ENCODE data around the gene EXOC7. TPM values are rescaled to one million over a fixed set of nuclear protein-coding genes. Genes with fewer than 3 reads are reported as not detected.
"Not testable (repeated sequence)": the region's sequence is repeated elsewhere in the genome, so short reads cannot be mapped to it uniquely, and the experiment has no call there.

EXOC7 gene
- total RNA-seq, 1 donor: 49.2 TPM

GRCh38 chr17:76056882-76057281 is 46.7 kb downstream of the EXOC7 start:
- no peaks in the 10 kb centered on the region for H3K9me3 ChIP-seq (ENCODE audit: low read depth, low read length)
- H3K4me3 ChIP-seq (ENCODE audit: low read length): no peak overlapping the region
- H3K4me1 ChIP-seq (ENCODE audit: insufficient read depth, low read length): no peaks in the 10 kb centered on the region
- H3K27me3 ChIP-seq (ENCODE audit: insufficient read depth, low read length): no peaks in the 10 kb centered on the region

DNA sequence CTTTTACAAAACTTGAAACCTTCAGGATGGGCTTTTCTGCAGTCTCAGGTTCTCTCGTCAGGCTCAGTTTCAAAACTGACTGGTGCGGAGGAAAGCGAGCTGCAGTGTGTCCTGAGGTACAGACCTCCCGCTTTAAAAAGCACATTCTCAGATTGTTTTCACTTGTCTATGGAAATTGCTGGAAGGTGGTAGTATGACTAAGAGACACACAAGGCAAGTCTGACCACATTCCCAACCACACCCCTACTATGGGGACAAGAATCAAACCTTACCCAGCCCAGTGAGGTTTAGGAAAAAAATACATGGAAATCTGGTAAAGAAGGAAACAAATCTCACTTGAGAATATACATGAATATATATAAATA is 49.5 kb downstream of the EXOC7 start:
- no peaks in the 10 kb centered on the region for H3K27me3 ChIP-seq (ENCODE audit: insufficient read depth, low read length)
- H3K4me1 ChIP-seq (ENCODE audit: insufficient read depth, low read length): peaks cover 15% of the 10 kb centered on the region
- H3K9me3 ChIP-seq (ENCODE audit: low read depth, low read length): no peaks in the 10 kb centered on the region

DNA sequence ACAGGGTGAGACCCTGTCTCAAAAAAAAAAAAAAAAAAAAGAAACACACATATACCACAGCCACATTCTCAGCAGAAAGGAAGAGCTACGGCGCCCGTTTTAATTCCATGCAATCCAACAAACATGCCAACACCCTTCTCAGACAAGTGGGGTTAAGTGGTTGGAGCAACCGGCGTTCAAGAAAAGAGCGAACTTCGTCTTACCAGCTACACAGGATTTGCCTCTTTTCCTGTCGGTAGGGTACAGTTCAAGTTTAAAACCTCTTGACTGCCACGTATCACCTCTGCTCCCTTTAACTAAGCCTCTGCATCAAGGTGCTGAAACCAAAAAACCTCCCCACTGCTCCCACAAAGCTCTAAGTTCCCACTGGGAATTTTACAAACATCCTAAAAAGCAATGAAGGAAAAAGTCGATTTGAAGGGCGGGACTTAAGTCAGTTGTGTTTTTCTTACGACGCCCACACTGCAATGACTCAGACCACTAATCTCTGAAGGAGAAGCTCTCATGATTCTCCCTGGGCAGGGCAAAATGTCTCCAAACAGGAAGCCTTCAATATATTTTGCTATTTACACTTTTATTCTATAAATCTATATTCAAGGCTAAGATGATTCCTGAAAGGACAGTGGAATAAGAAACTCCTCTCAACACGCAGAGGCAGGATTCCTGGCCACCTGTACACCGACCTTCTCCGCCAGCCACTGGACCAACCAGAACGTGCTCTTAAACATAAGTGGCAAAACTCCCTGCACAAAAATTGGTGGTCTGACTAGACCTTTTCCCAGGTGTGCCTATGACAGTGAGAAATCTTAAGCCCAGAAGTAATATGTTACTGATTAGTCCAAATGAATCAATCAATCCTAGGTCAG is 50.1 kb downstream of the EXOC7 start:
- Histone ChIP-seq H3K4me3 (ENCODE audit: low read length) (no peak overlapping the region), H3K27me3 (ENCODE audit: insufficient read depth, low read length) (no peaks in the 10 kb centered on the region), H3K4me1 (ENCODE audit: insufficient read depth, low read length) (peaks cover 19% of the 10 kb centered on the region), H3K9me3 (ENCODE audit: low read depth, low read length) (no peaks in the 10 kb centered on the region)

More for the DNA sequence above, 49.5 kb downstream of the EXOC7 start:
- no peak overlapping the region for H3K4me3 ChIP-seq (ENCODE audit: low read length)

DNA sequence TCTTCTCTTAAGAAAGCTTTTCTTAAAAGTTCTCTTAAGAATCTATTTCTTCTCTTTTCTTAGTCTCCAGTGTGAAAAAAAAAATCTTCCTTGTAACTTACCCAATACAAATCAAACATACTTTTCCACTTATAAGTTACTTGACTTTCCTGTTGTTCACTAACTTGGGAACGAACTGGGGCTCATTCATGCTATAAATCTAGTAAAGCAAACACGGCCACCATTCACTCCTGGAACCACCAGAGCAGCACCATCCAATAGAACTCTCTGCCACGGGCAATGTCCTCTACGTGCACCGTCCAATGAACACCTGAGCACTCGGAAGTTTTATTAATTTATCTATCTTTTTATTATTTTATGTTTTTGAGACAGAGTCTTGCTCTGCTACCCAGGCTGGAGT is 52.0 kb downstream of the EXOC7 start:
- Histone ChIP-seq H3K9me3 (ENCODE audit: low read depth, low read length) (no peaks in the 10 kb centered on the region), H3K27me3 (ENCODE audit: insufficient read depth, low read length) (no peaks in the 10 kb centered on the region), H3K4me3 (ENCODE audit: low read length) (no peak overlapping the region), H3K4me1 (ENCODE audit: insufficient read depth, low read length) (peaks cover 25% of the 10 kb centered on the region)

- peaks cover 25% of the 10 kb centered on the region for H3K4me1 ChIP-seq (ENCODE audit: insufficient read depth, low read length)
- no peak overlapping the region for H3K4me3 ChIP-seq (ENCODE audit: low read length)
- no peaks in the 10 kb centered on the region for H3K9me3 ChIP-seq (ENCODE audit: low read depth, low read length)
- no peaks in the 10 kb centered on the region for H3K27me3 ChIP-seq (ENCODE audit: insufficient read depth, low read length)
These were observed 52.8 kb downstream of the EXOC7 start for GRCh38 chr17:76050538-76051467.

DNA sequence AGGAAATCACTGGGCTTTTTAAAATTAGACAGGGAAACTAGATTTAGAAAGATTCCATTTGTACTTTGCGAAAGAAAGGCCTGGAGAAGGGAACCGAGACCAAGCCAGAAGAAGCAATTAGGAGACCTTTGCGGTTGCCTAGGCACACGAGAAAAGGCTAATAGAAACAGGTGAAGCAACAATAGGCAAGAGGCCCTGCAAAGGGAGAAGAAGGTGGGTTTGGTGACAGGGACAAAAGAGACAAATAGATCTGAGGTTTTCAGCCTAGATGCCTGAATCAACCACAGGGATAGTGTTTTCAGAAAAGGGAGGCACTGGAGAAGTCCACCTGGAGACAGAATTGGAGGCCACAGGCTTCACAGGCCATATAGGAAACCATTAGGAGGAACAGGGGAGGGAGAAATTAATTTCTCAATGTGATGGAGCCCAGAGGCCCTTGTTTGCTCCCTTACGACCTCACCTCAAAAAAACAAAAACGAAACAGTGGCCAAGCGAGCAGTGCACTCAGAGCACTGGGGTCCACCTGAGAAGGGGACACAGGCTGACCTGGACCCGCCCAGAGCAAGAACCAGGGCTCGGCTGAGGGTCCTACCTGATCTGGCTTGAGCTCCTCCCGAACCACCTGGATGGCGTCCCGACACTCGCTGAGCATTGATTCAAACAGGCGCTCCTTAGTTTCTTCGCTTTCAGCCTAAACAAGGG is 53.6 kb downstream of the EXOC7 start:
- peaks cover 25% of the 10 kb centered on the region for H3K4me1 ChIP-seq (ENCODE audit: insufficient read depth, low read length)
- H3K4me3 ChIP-seq (ENCODE audit: low read length): no peak overlapping the region
- no peaks in the 10 kb centered on the region for H3K9me3 ChIP-seq (ENCODE audit: low read depth, low read length)
- no peaks in the 10 kb centered on the region for H3K27me3 ChIP-seq (ENCODE audit: insufficient read depth, low read length)

DNA sequence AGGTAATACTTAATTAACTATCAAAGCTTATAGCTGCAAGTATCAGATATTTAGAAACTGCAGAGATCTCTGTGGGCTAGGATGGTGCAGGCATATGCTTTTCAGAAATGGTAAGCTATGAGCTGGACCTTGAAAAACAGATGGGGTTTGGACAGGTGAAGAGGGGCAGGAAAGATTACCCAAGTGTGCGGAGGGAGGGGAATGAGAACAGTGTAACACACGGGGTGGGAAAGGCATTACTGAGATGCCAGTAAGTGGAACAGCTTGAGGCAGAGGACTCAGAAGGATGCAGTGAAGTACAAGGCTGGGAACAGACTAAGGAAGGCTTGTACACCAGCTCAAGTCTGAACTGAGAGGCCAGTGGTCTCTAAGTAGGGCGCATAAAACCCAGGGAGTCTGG is 54.3 kb downstream of the EXOC7 start:
- H3K4me1 ChIP-seq (ENCODE audit: insufficient read depth, low read length): peaks cover 25% of the 10 kb centered on the region
- no peaks in the 10 kb centered on the region for H3K27me3 ChIP-seq (ENCODE audit: insufficient read depth, low read length)
- H3K4me3 ChIP-seq (ENCODE audit: low read length): no peak overlapping the region
- no peaks in the 10 kb centered on the region for H3K9me3 ChIP-seq (ENCODE audit: low read depth, low read length)

GRCh38 chr17:76048711-76049110 is 54.9 kb downstream of the EXOC7 start:
- H3K4me3 ChIP-seq (ENCODE audit: low read length): no peak overlapping the region
- H3K4me1 ChIP-seq (ENCODE audit: insufficient read depth, low read length): peaks cover 25% of the 10 kb centered on the region

GRCh38 chr17:76048025-76048605 is 55.5 kb downstream of the EXOC7 start:
- Histone ChIP-seq H3K4me3 (ENCODE audit: low read length) (no peak overlapping the region), H3K9me3 (ENCODE audit: low read depth, low read length) (no peaks in the 10 kb centered on the region), H3K4me1 (ENCODE audit: insufficient read depth, low read length) (peaks cover 25% of the 10 kb centered on the region), H3K27me3 (ENCODE audit: insufficient read depth, low read length) (no peaks in the 10 kb centered on the region)

More at GRCh38 chr17:76048711-76049110, 54.9 kb downstream of the EXOC7 start:
- H3K9me3 ChIP-seq (ENCODE audit: low read depth, low read length): no peaks in the 10 kb centered on the region
- H3K27me3 ChIP-seq (ENCODE audit: insufficient read depth, low read length): no peaks in the 10 kb centered on the region

DNA sequence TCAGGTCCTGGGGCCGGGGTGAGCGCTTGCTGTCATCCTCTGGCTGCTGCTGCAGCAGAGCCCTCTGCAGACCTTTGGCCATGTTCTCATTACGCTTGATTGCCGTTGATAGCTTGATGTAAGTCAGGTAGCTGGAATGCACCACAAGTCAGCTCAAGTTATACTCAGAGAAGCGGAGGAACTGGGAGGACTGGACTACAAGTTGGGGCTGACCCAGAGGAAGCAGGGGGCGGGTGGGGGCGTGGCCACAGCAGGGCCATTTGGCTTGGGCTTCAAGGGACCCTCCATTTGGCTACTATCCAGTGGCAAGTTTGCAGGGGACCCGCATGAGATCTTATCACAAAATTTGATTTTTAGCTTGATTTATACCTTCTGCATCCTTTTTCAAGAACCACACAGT is 57.5 kb downstream of the EXOC7 start:
- no peaks in the 10 kb centered on the region for H3K9me3 ChIP-seq (ENCODE audit: low read depth, low read length)
- H3K4me3 ChIP-seq (ENCODE audit: low read length): no peak overlapping the region
- H3K4me1 ChIP-seq (ENCODE audit: insufficient read depth, low read length): peaks cover 25% of the 10 kb centered on the region
- H3K27me3 ChIP-seq (ENCODE audit: insufficient read depth, low read length): no peaks in the 10 kb centered on the region

DNA sequence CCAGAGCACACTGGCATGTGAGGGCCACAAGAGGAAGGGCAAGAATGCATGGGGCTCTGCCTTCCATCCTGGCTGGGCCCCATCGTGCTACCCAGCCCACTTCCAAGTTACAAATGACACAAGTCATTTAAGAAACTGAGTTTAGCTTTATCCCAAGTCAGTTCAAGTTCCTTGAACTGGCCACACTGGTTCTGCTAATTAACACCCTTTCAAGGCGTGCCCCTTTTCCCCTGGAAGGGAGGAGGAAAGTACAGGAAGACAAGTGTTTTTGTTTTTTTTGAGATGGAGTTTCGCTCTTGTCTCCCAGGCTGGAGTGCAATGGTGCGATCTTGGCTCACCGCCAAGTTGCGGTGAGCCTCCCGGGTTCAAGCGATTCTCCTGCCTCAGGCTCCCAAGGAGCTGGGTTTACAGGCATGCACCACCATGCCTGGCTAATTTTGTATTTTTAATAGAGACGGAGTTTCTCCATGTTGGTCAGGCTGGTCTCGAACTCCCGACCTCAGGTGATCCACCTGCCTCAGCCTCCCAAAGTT is 59.0 kb downstream of the EXOC7 start:
- not testable (repeated sequence) for H3K9me3 ChIP-seq (ENCODE audit: low read depth, low read length); H3K4me3 ChIP-seq (ENCODE audit: low read length); H3K27me3 ChIP-seq (ENCODE audit: insufficient read depth, low read length)
- peaks cover 15% of the 10 kb centered on the region for H3K4me1 ChIP-seq (ENCODE audit: insufficient read depth, low read length)

DNA sequence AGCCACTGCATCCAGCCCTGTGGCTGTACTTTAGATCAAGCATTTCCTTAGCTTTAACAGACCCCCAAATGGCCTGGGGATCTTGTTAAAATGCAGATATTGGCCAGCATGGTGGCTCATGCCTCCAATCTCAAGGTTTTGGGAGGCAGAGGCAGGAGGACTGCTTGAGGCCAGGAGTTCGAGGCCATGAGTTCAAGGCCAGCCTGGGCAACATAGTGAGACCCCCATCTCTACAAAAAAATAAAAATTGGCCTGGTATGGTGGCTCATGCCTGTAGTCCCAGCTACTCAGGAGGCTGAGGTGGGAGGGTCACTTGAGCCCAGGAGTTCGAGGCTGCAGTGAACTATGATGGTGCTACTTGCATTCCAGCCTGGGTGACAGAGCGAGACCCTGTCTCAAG is 60.7 kb downstream of the EXOC7 start:
- H3K9me3 ChIP-seq (ENCODE audit: low read depth, low read length); H3K4me1 ChIP-seq (ENCODE audit: insufficient read depth, low read length); H3K27me3 ChIP-seq (ENCODE audit: insufficient read depth, low read length); H3K4me3 ChIP-seq (ENCODE audit: low read length): not testable (repeated sequence)

- Histone ChIP-seq H3K4me3 (ENCODE audit: low read length) (no peak overlapping the region), H3K9me3 (ENCODE audit: low read depth, low read length) (no peaks in the 10 kb centered on the region), H3K27me3 (ENCODE audit: insufficient read depth, low read length) (no peaks in the 10 kb centered on the region), H3K4me1 (ENCODE audit: insufficient read depth, low read length) (no peaks in the 10 kb centered on the region)
These were observed 63.2 kb downstream of the EXOC7 start for GRCh38 chr17:76040376-76040775.

DNA sequence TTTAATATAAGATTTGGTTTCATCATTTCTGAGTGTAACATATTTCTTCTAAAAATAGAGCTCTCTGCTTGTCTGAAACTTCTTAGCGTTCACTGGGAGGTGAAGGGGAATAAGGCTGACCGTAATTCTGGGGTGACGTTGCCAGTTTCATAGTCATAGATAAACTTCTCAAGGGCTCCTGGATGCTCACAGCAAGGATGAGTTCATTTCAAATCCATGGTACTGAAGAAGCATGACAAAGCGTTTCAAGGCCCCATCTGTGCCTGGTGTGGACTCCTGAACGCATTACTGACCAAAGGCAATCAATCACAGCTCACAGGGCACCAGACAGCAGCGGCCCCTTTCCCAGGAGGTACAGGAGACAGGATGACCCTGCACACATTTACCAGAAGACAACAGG is 64.5 kb downstream of the EXOC7 start:
- H3K4me3 ChIP-seq (ENCODE audit: low read length): no peak overlapping the region
- no peaks in the 10 kb centered on the region for H3K4me1 ChIP-seq (ENCODE audit: insufficient read depth, low read length)
- no peaks in the 10 kb centered on the region for H3K9me3 ChIP-seq (ENCODE audit: low read depth, low read length)
- H3K27me3 ChIP-seq (ENCODE audit: insufficient read depth, low read length): no peaks in the 10 kb centered on the region
